T follicular helper cell (primary cell): ENCODE results near the gene CEBPB.

Source experiments
- DNase-seq: peaks from one replicate; pipeline ENCODE4 v3.0.0-alpha.2; 2020; ENCODE audit warnings: low read depth

The CEBPB gene

DNA sequence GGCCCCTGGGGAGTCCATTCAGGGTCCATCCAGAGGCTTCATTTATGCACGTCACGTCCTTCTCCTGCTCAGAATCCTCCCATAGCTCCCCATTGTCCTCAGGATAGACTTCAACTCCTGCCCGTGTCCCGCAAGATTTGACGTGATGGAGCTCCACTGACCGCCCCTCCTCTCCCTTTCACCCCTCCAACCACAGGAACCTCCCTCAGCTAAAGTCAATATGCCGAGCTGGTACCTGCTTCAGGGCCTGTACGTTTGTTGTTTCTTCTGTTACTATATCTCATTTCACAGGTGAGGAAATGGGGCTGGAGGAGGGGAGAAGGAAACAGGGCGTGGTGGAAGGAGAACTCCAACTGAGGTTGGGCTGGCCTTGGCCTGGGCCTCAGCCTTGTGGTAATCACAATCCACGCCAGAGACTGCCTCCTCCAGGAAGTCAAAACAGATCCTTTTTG is 38.6 kb downstream of the CEBPB start:
- no peak for DNase-seq

DNA sequence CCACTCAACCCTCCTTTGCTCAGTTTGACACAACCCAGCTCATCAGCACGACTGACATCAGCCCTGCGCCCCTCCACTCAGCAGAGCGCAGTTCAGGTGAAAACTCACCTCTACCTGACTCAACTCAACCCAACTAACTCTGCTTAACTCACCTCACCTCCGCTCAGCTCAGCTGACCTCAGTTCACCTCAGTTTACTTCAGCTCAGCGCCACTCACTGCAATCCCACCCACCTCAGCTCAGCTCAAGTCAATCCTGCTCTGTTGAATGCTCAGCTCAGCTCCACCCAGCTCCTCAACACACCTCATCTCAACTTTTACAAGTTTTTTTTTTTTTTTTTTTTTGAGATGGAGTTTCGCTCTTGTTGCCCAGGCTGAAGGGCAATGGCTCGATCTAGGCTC is 39.6 kb downstream of the CEBPB start:
- no peak for DNase-seq

DNA sequence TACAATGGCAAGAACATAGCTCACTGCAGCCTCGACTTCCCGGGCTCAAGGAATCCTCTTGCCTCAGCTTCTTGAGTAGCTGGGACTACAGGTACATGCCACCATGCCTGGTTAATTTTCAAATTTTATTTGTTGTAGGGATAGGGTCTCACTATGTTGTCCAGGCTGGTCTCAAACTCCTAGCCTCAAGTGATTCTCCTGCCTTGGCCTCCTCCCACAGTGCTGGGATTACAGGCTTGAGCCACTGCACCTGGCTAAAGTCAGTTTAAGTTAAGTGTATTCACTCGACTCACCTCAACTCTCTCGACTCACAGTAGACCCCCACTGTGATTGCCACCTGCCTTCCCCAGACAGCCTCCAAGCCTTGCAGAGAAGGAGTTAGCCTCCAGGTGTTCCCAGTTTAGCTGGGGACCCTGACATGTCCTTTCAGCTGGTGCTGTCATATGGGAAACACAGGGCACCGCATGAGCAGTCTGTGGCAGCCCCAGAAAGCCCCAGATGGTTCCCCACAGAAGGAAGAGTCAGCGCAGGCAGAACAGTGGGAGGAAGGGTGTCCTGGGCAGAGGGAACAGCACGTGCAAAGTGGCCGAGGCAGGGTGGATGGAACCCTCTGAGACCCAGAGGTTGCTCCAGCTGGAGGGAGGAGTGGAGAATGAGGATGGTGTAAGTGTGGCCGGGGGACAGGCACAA is 40.4 kb downstream of the CEBPB start:
- no peak for DNase-seq

DNA sequence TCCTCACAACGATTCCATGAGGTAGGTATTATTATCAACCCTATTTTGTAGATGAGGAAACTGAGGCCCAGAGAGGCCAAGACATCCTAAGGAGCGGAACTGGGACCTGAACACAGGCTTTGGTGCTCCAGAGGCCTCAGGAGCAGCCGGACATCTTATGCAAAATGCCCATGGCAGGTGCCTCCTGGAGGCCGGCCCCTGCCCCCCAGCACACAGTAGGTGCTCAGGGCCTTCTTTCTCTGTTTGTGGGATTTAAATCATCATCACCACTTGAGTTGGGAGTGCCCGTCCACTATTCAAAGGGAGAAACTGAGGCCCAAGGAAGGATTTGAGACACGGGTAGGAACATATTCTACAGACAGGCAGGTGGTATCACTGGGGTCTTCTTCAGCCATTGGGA is 41.2 kb downstream of the CEBPB start:
- DNase-seq = no peak

DNA sequence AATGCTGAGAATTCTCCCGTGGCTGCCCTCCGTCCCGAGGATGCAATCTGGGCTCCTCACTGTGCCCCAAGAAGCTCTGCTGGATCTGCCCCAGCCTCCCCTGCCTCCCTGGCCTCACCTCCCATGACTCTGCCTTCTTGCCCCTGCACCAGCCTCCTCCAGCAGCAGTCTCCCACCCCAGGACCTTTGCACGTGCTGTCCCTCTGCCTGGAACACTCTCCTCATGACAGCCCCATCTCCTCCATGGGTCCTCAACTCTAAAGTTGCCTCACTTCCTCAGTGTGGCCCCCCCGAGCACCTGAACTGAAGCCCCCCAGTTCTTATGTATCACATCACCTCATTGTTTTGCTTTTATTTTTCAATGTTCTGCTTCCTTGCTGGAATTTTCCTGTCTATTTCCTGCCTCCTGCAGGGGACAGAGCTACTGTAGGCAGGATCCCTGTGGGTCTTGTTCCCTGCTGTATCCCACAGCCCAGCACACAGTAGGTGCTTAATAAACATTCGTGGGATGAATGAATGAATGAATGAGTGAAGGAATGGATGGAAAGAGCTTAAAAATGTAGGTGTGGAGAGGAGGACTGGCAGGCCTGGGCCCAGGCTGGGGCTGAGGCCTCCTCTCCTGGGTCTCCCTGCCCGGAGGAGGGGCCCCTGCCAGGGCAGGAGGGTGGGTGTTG is 42.2 kb downstream of the CEBPB start:
- no peak for DNase-seq

DNA sequence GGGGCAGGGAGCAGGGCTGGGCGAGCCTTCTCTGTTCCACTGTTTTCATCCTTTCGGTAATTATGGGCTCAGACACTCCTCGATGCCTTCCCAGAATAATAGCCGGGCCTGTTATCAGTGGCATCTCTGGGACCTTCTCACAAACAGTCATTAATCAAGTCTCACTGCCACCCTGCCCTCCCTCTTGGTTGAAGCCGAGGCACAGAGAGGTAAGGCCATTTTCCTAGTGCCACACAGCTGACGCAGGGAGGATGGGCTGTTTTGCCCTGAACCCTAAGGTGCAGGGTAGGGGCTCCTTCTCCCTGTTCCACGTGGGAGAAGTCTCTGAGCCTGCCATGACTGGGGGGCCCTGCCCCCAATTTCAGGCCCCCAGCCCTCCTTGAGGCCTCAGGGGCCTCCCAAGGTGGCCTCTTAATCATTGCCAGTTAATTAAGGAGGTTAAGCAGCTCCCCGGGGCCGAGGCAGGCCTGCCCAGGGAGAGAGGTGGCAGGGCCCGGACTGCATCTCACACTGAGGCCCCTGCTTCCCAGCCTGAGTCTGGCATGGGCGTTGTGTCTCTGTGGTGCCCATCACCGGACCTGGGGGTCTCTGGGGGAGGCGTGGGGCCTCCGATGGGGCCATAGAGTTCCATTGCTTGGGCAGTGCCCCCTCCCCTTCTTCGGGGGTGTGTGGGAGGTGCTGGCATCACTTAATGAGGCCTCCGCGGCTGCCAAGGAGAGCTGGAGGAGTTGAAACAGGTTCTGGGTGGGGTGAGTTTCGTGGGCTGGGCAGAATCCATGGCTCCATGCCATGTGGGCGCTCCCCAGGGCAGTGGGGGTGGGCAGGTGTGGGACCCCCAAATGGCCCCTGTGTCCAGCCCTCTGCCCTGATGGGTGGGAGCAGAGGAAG is 42.9 kb downstream of the CEBPB start:
- DNase-seq = no peak

DNA sequence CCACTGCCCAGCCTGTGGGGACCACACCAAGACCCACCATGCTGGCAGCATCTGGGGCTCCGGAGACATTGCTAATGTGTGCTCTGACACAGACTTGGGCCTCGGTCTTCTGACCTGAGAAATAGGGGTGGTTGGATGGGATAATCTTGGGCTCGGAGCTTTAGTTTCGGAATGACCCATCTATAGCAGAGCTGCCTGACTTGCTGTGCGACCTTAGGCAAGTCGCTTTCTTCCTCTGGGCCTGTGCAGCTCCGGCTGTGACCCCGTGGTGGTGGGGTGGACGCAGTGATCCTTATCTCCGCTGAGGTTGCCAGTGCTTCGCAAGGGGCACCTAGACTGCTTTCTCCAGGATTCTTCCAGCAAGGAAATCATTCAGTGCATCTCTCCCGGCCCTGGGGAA is 43.7 kb downstream of the CEBPB start:
- DNase-seq = no peak

DNA sequence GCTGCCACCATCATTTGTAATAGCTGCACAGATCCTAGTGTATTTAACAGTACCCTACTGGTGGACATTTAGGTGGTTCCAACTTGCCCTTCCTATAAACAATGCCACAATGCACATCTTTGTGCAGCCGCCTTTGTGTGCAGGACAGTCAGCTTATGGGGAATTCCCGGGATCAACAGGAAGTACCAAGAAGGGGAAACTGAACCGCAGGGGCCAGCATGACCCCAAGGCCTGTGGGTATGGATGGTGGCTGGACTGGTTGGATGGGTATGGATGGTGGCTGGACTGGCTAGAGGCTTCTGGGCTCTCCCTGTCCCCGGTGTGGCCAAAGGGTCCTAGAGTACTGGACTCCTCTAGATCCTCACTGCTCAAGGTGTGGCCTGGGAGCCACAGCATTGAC is 46.7 kb downstream of the CEBPB start:
- DNase-seq = no peak

DNA sequence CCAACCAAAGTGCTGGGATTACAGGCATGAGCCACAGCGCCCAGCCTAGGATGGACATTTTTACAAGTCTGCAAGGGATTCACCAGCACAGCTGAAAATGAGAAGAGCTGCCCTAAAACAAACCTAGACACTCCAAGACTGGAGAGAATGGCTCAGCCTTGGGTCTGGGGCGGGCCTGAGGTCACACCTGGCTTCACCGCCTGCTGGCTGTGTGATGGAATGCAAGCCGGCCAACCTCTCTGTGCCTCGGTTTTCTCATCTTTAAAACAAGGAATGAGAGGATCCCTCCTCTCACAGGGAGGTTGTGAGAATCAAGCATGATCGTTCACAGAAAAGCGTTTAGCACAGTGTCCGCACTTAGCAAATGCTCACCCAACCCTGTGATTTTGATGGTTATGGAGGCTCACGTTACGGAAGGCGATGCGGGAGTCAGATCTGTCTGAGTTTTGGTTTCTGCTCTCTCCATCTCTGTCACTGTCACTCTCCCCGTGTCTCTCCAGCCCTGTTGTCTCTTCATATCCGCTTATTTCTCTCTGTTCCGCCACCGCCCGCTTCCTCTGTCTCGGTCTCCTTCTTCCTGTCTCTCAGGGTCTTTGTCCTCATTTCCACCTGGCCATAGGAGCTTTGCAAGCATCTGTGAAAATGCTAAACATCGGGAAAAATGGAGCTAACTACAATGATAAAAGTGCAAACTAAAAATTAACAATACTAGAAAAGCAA is 47.6 kb downstream of the CEBPB start:
- DNase-seq = no peak

DNA sequence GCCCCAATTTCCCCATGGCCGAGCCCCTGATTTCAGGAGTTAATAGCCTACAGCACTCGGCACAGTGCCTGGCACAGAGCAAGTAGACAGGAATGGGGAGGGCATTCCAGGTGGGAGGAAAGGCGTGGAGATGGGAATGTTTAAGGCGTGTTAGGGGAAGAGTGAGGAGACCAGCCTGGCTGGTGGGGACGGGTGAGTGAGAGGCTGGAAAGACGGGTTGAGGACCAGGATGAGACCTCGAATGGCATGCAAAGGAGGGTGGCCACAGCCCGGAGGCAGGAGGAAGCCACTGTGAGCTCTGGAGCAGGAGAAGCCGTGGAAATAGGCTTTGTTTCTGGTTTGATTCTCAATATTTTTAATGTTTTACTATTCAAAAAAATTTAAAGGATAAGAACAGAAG is 49.5 kb downstream of the CEBPB start:
- no peak for DNase-seq

DNA sequence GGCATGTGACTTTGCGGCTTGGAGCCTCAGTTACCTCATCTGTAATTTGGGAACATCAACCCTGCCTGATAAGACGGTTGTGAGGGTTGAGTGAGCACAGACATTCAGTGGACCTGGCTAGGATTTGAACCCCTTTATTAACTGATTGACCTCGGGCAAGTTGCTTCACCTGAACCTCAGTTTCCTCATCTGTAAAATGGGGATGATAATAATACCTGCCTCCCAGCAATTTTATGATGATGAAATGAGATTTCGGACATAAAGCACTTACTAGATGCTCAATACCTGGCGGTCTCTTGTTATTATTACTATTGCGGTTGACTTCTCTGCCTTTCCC is 51.5 kb downstream of the CEBPB start:
- DNase-seq = no peak
